ENCODE measurements around the gene SLC25A30. TPM values are rescaled to one million over a fixed set of nuclear protein-coding genes. Genes with fewer than 3 reads are reported as not detected.

SLC25A30 gene
- total and polyA plus RNA-seq, 9 of the 15 experiments (the other 6 are each of a cell fraction or from before 2014, with no cell fraction given) = 1.1 to 11.1 (median 5.6) TPM

GRCh38 chr13:45439008-45439407 is 20.8 kb upstream of the SLC25A30 start:
- H4K20me1 ChIP-seq (replicated peaks; ENCODE audit: control insufficient read depth, insufficient read depth, low read length) = no peaks in the 10 kb centered on the region
- H3K27ac ChIP-seq (ENCODE audit: extremely low read depth, low read depth, low read length) = no peak overlapping the region
- H3K4me3 ChIP-seq = no peak overlapping the region
- CTCF ChIA-PET (ENCODE audit: low intra/inter-chr PET ratio) = no interaction called here
- ATAC-seq = no peak
- peaks cover 0 to 3% of the 10 kb centered on the region in 2 experiments; a peak in 1 of 5 replicates for H3K4me1 ChIP-seq (replicated peaks in 1 of 2; ENCODE audit: control insufficient read depth in 2 of 2, insufficient read depth in 2 of 2, low read length in 2 of 2)
- no peaks in the 10 kb centered on the region for H3K9me3 ChIP-seq (replicated peaks; ENCODE audit: control insufficient read depth, insufficient read depth, low read depth, low read length)
- BruUV-seq (replicated peaks) = no TSS peak
- H3K9ac ChIP-seq (ENCODE audit: insufficient read depth in 1 of 2, low read depth in 2 of 2, low read length in 2 of 2) = no peak overlapping the region
- 44% methylated on average over 3 of the region's 4 CpGs for WGBS (ENCODE audit: insufficient coverage, low coverage, missing lambda C conversion rate)
- POLR2A ChIA-PET = no interaction called here
- no peaks in the 10 kb centered on the region for H3K27me3 ChIP-seq (ENCODE audit: control insufficient read depth in 2 of 2, insufficient read depth in 2 of 2, low read length in 2 of 2)
- no peaks in the 10 kb centered on the region for H3K9me1 ChIP-seq (ENCODE audit: control insufficient read depth, insufficient read depth, low read length)
- intact Hi-C loops (cut with micrococcal nuclease) (no loop called here), in situ Hi-C loops (cut with MboI) (no loop called here)
- no peak overlapping the region for H3K4me2 ChIP-seq (ENCODE audit: insufficient read depth, low read length)
- FAIRE-seq = no peak
- H3K79me2 ChIP-seq (ENCODE audit: control insufficient read depth, insufficient read depth, low read length) = no peaks in the 10 kb centered on the region
- H3K36me3 ChIP-seq (ENCODE audit: control insufficient read depth, insufficient read depth, low read length) = no peaks in the 10 kb centered on the region
- H2AFZ ChIP-seq (ENCODE audit: low read depth, low read length) = no peak overlapping the region
- no peak for DNase-seq (ENCODE audit: extremely low read depth in 1 of 4, low spot score in 3 of 4)
- TF ChIP-seq DEAF1 (CRISPR knock-in tag; IDR thresholded peaks at IDR 0.05) = no peak
- TF ChIP-seq FOXO4 (CRISPR knock-in tag; IDR thresholded peaks at IDR 0.05) = no peak
- TF ChIP-seq NKRF (IDR thresholded peaks at IDR 0.05; ENCODE audit: borderline replicate concordance) = no peak
- no peak for TF ChIP-seq ZNF766 (CRISPR knock-in tag; conservative IDR thresholded peaks at IDR 0.05)
- no peak for TF ChIP-seq PCBP2 (IDR thresholded peaks at IDR 0.05; ENCODE audit: low read depth, low read length, poor library complexity, severe bottlenecking)
- TF ChIP-seq GMEB1 (CRISPR knock-in tag; IDR thresholded peaks at IDR 0.05) = no peak
- TF ChIP-seq KAT2B (IDR thresholded peaks at IDR 0.05; ENCODE audit: low read depth, low read length) = no peak

Measured in K562 (cell line).